HCT116 (cell line): ENCODE results near the gene FBXW2.

Experiments used
- EGR1 ChIP-seq: IDR thresholded peaks from 2 replicates; pipeline ENCODE4 v1.6.1; 2012; ENCODE audit warnings: low read depth
- POLR2A ChIP-seq: IDR thresholded peaks from 2 replicates; pipeline ENCODE4 v1.7.0; 2011; ENCODE audit warnings: borderline replicate concordance; ENCODE audit not compliant: insufficient read depth, insufficient read length; ENCODE audit errors: extremely low read depth
- POLR2AphosphoS5 ChIP-seq: IDR thresholded peaks from 2 replicates; pipeline ENCODE4 v1.6.1; 2011; ENCODE audit warnings: mild to moderate bottlenecking, low read depth, low read length, moderate library complexity
- RAD21 ChIP-seq: IDR thresholded peaks from 2 replicates; pipeline ENCODE4 v1.6.1; 2012; ENCODE audit warnings: low read depth, mild to moderate bottlenecking
- REST ChIP-seq: IDR thresholded peaks from 2 replicates; pipeline ENCODE4 v1.6.1; 2012; ENCODE audit warnings: low read depth
- TF ChIP-seq, protein P1 (sequence below), 3 experiments: fragments of 200-600 bp in 1 of 3; sonication (generic) in 1 of 3; IDR thresholded peaks in 2 of 3; conservative IDR thresholded peaks in 1 of 3; 2 replicates each; pipeline ENCODE4 v1.5.1; 2012 to 2017; ENCODE audit warnings: low read depth in 2 of 3, low read length in 2 of 3, antibody characterized with exemption in 1 of 3, borderline replicate concordance in 1 of 3, control low read depth in 1 of 3, mild to moderate bottlenecking in 1 of 3, mixed read lengths in 1 of 3, mixed run types in 1 of 3, moderate library complexity in 1 of 3; ENCODE audit not compliant: insufficient read depth in 1 of 3

GRCh38 chr9:120729791-120730241, 63.4 kb downstream of the FBXW2 start:
- no peak for TF ChIP-seq REST
- TF ChIP-seq, protein P1, sequence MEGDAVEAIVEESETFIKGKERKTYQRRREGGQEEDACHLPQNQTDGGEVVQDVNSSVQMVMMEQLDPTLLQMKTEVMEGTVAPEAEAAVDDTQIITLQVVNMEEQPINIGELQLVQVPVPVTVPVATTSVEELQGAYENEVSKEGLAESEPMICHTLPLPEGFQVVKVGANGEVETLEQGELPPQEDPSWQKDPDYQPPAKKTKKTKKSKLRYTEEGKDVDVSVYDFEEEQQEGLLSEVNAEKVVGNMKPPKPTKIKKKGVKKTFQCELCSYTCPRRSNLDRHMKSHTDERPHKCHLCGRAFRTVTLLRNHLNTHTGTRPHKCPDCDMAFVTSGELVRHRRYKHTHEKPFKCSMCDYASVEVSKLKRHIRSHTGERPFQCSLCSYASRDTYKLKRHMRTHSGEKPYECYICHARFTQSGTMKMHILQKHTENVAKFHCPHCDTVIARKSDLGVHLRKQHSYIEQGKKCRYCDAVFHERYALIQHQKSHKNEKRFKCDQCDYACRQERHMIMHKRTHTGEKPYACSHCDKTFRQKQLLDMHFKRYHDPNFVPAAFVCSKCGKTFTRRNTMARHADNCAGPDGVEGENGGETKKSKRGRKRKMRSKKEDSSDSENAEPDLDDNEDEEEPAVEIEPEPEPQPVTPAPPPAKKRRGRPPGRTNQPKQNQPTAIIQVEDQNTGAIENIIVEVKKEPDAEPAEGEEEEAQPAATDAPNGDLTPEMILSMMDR (IDR thresholded peaks at IDR 0.05 in 2 of 3, conservative IDR thresholded peaks at IDR 0.05 in 1 of 3; ENCODE audit: borderline replicate concordance in 1 of 3, insufficient read depth in 1 of 3, low read depth in 2 of 3, low read length in 2 of 3): peak in 2 of 3 experiments; percentile 43 to 49; a peak in 4 of 6 replicates
- TF ChIP-seq POLR2A: no peak
- TF ChIP-seq POLR2AphosphoS5: no peak
- no peak for TF ChIP-seq RAD21
- no peak for TF ChIP-seq EGR1
